GM19023 (cell line): Measurements from ENCODE around the gene SLC51A.
A peak's percentile ranks its signal among the peaks of the same experiment; 100 is the strongest.
"Not testable (repeated sequence)": the region's sequence is repeated elsewhere in the genome, so short reads cannot be mapped to it uniquely, and the experiment has no call there.

Source experiments
- ATAC-seq: cut with Tn5 transposase; IDR thresholded peaks from one replicate; pipeline ENCODE4 v1.9.1; 2021; ENCODE audit warnings: mild to moderate bottlenecking, moderate library complexity; ENCODE audit not compliant: unreplicated experiment

SLC51A gene

GRCh38 chr3:196216089-196216564 is at the start of gene SLC51A:
Gene SLC51A (plus strand): TSS chr3:196216534. CDS start chr3:196216713, 179 bp downstream.
- ATAC-seq = no peak

GRCh38 chr3:196166741-196167140 is 49.6 kb upstream of the SLC51A start:
- no peak for ATAC-seq

- no peak for ATAC-seq
These were observed 47.4 kb upstream of the SLC51A start for GRCh38 chr3:196168808-196169391.

- ATAC-seq = no peak
These were observed 46.5 kb upstream of the SLC51A start for GRCh38 chr3:196169836-196170240.

- ATAC-seq = not testable (repeated sequence)
These were observed 46.0 kb upstream of the SLC51A start for GRCh38 chr3:196170296-196170695.

GRCh38 chr3:196174652-196175051 is 41.7 kb upstream of the SLC51A start:
- ATAC-seq = no peak

- ATAC-seq = no peak
These were observed 41.2 kb upstream of the SLC51A start for GRCh38 chr3:196175116-196175625.

- ATAC-seq = no peak
These were observed 40.6 kb upstream of the SLC51A start for GRCh38 chr3:196175722-196176121.

- ATAC-seq = no peak
These were observed 38.8 kb upstream of the SLC51A start for GRCh38 chr3:196177567-196177966.

- no peak for ATAC-seq
These were observed 38.4 kb upstream of the SLC51A start for GRCh38 chr3:196177967-196178366.

- ATAC-seq = no peak
These were observed 37.3 kb upstream of the SLC51A start for GRCh38 chr3:196178993-196179379.

- peak; percentile 66 for ATAC-seq
These were observed 36.7 kb upstream of the SLC51A start for GRCh38 chr3:196179380-196180308.

- no peak for ATAC-seq
These were observed 36.0 kb upstream of the SLC51A start for GRCh38 chr3:196180346-196180745.

- no peak for ATAC-seq
These were observed 35.2 kb upstream of the SLC51A start for GRCh38 chr3:196181127-196181546.

- ATAC-seq = not testable (repeated sequence)
These were observed 32.2 kb upstream of the SLC51A start for GRCh38 chr3:196184169-196184432.

GRCh38 chr3:196184881-196185280 is 31.5 kb upstream of the SLC51A start:
- no peak for ATAC-seq

GRCh38 chr3:196186651-196187573 is 29.4 kb upstream of the SLC51A start:
- peak; percentile 56 for ATAC-seq

- ATAC-seq = no peak
These were observed 26.6 kb upstream of the SLC51A start for GRCh38 chr3:196189566-196190347.

- peak; percentile 50 for ATAC-seq
These were observed 24.3 kb upstream of the SLC51A start for GRCh38 chr3:196192036-196192523.

- peak; percentile 12 for ATAC-seq
These were observed 23.7 kb upstream of the SLC51A start for GRCh38 chr3:196192524-196193051.
